Astrocyte of the spinal cord (primary cell): ENCODE results near the gene OR2AP1.

Experiments used
- DNase-seq: peaks from one replicate; pipeline ENCODE4 v3.0.0; 2011; ENCODE audit warnings: low read depth, low spot score
- H3K4me3 ChIP-seq: 2 replicates; pipeline ENCODE4 v1.5.1; 2011; ENCODE audit warnings: low read depth, mild to moderate bottlenecking, low read length, moderate library complexity
- CTCF ChIP-seq: IDR thresholded peaks from 2 replicates; pipeline ENCODE4 v1.5.1; 2012; ENCODE audit warnings: low read depth, mild to moderate bottlenecking, low read length, inconsistent platforms
- in situ Hi-C: cut with HindIII; loops from 2 replicates; pipeline ENCODE4 v1.10.0; 2017; ENCODE audit warnings: low sequenced_read_pairs

OR2AP1 gene

GRCh38 chr12:55624056-55624455, 51.8 kb downstream of the OR2AP1 start:
- no peak overlapping the region for H3K4me3 ChIP-seq
- DNase-seq, result no peak
- in situ Hi-C loops, result no loop called here
- no peak for TF ChIP-seq CTCF
